HG02642 (cell line): ENCODE results near the gene GAMT.

Source experiments
- ATAC-seq: cut with Tn5 transposase; IDR thresholded peaks from one replicate; pipeline ENCODE4 v1.9.1; 2021; ENCODE audit warnings: mild to moderate bottlenecking; ENCODE audit not compliant: unreplicated experiment, poor library complexity

The GAMT gene

GRCh38 chr19:1402411-1403070 is 1.2 kb upstream of the GAMT start:
- no peak for ATAC-seq

GRCh38 chr19:1401889-1402217 is 511 bp upstream of the GAMT start:
- ATAC-seq, result no peak

DNA sequence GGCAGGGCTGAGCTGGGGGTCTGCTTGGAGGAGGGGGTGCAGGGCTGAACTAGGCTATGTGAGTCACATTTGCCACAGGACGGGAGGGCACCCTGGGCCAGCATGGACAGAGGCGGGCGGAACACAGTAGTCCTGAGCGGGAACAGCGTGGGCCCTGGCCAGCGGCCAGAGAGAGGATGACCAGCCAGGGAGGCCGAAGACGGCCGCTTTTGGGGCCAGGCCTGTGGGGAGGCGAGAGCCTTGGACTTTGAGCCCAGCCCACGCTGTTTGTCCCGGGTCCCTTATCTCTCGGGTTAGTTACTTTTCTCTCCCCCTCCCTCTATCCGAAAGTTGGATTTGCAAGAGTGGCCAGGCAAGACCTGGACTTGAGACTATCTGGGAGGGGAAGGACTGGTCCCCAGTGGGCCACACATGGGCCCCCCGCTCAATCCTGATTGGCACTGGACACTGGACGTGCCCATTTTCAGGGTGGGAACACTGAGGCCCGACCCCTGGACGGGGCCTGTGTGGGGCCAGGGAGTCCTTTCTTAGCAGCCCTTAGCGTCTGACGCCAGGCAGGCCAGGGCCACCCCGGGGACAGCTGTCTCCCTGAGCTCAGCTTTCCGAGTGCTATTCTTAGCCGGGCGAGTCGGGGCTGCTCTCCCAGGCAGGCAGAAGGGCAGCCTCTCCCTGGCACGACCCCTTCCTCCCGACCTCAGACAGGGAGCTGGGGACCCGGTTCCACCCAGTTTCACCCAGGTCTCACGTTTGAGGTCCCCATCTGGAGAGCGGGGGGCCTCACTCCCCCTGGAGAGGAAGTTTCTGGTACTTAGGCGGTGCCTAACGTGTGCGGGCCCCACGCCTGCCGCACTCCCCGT is 833 bp downstream of the GAMT start:
- no peak for ATAC-seq

DNA sequence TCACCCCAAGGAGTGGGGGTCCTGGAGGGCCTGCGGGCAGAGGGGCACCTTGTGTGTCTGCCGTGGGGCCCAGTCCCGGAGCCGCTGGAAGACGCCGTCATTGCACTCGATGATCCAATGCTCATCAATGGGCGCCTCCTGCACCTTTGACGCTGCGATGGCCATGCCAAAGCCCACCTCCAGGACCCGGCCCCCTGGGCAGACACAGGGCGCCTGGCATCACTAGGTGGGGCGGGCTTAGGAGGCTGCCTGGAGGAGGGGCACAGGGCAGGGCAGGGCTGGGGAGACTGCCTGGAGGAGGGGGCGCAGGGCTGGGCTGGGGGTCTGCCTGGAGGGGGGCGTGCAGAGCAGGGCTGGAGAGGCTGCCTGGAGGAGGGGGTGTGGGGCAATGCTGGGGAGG is 1.6 kb downstream of the GAMT start:
- ATAC-seq, result no peak

DNA sequence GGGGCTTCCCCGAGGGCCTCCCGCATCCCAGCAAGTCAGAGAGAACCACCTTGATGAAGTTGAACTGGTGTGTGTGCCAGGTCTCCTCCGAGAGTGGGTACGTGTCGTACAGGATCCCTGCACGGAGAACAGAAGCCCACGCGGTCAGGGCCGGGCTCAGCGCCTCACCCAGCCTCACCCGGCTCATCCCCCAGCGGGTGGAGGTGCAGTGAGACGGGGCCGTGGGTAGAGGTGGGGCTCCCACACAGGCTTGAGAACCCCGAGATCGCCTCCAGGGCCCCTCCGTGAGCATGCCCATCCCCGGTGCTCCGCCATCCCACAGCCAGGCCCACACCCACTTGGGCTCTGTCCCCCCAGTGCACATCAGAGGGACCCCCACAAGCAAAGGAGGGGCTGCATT is 2.3 kb downstream of the GAMT start:
- ATAC-seq, result no peak

DNA sequence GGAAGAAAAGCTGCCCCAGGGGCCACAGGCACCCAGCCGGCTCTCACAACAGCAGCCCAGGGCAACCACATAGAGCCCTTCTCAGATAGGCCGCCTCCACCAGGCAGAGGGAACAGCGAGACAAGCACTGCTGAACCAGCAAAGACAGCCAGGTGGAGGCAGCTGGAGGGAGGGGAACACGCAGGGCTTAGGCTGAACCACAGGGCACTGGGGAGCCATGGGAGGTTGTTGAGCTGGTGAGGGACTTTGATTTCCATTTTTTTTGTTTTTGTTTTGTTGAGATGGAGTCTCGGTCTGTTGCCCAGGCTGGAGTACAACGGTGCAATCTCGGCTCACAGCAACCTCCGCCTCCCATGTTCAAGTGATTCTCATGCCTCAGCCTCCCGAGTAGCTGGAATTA is 3.5 kb downstream of the GAMT start:
- no peak for ATAC-seq

- ATAC-seq, result no peak
These were observed 4.3 kb downstream of the GAMT start for GRCh38 chr19:1396768-1397679.

DNA sequence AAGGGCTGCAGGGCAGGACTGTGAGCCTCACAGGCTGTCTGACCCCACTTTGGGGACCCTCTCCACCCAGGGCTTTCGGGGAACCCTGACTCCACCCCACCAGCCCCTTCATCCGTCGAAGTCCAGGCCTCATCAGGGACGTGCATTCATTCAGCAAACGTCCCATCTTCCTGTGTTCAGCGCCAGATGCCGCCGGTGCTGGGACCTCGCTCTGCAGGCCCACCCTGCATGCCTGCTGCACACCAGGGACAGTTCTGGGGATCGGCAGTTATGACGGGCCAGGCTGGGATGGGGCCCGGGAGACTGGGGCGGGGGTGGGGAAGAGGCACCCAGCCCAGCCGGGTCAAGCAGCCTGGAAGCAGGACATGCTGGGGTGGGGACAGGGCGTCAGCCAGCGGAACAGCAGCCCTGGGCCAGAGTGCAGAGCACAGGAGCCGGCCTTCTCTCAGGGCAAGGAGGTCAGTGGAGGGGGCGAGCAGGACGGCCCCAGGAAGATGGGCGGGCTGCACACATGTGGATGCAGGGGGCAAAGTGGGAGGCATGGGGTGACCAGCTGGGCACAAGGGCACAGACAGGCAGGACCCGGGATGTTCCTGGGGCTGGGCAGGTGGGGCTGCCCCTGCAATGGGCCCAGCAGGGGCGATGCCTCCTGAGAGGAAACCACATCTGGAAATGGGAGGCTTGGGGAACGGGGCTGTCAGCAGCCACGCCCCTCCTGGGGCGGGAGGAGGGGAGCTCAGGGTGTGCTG is 5.1 kb downstream of the GAMT start:
- no peak for ATAC-seq

- ATAC-seq, result no peak
These were observed 5.9 kb downstream of the GAMT start for GRCh38 chr19:1395194-1396018.

DNA sequence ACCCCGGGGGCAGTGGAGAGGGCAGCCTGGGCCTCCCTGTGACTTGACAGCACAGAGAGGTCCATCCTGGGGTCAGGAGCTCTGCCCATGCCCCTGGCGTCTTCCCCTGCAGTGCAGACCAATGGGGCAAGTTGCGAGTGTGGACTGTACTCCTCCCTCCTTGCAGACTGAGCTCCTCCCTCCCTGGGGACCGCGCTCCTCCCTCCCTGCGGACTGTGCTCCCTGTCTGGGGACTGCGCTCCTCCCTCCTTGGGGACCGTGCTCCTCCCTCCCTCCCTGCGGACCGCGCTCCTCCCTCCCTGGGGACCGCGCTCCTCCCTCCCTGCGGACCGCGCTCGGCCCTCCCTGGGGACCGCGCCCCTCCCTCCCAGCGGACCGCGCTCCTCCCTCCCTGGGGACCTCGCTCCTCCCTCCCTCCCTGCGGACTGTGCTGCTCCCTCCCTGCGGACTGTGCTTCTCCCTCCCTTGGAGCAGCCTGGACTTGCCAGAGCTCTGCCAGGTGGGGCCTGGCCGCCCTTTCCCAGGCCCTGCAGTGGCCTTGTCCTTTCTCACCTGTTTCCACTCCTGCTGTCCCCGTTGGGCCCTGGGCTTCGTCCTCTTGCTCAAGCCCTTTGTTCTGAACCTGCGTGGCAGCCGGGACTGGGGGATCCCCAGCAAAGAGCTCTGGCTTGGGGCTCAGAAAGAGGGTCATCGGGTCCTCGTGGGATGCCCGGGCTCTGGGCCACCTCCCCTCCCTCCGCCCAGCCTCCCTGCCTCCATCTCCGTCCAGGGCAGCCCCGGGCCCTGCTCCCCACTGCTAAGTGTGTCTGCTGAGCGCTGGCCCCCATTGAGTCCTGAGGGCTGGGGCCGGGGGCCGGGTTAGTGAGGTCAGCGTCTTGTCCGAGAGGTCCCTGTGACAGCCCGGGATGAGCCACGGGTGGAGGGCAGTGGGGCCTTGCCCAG is 6.8 kb downstream of the GAMT start:
- ATAC-seq, result no peak

- no peak for ATAC-seq
These were observed 7.5 kb downstream of the GAMT start for GRCh38 chr19:1393841-1394240.

GRCh38 chr19:1392939-1393530 is 8.3 kb downstream of the GAMT start:
- no peak for ATAC-seq

GRCh38 chr19:1392407-1392806 is 8.9 kb downstream of the GAMT start:
- ATAC-seq, result no peak

DNA sequence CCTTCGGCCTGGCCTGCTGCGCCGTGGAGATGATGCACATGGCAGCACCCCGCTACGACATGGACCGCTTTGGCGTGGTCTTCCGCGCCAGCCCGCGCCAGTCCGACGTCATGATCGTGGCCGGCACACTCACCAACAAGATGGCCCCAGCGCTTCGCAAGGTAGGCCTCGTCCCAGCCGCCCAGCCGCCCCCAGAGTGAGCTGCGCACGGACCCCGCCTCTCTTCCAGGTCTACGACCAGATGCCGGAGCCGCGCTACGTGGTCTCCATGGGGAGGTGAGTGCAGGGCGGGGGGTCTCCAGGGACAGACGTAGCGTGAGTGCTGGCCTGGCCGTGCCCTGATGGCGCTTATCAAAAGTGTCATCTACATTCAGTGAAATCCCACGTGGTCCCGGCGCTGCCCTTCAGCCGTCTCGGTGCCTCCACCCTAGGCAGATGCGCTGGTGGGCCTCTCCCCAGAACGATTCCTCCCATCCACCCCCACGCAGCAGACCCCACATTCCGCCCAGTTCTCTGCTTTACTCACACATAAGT is 10.4 kb downstream of the GAMT start:
- no peak for ATAC-seq

DNA sequence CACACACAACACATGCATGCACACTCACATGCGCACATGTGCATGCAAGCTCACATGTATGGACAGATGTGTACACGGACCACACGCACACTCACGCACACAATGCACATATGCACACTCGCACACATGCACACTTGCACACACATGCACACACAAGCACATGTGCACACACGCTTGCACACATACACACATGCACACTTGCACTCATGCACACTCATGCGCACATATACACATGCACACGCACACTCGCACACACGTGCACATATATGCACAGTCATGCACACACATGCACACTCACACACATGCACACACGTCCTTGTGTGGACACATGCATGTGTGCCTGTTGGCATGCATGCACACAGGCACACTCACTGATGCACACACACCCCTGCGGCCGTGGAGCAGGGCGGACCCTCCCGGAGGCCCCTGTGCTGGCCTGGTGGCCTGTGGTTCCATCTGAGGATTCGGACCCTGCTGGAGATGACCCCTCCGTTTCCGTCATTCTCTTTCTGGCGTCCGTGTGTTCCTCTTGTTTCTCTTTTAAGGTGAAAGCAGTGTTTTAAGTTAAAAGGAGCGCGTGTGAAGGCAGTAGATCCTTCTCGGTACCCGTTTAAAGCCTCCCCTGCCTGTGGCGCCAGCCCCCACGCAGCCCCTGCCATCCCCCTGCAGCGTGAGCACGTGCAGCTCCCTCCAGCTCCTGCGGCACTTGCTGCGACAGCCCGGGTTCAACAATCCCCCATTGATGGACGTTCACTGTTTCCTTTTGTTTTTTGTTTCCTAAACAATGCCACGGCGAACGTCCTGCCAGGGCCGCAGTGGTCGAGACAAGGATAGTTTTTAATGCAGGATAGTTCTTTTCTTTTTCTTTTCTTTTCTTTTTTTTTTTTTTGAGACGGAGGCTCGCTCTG is 12.1 kb downstream of the GAMT start:
- ATAC-seq, result no peak

GRCh38 chr19:1388637-1389026 is 12.7 kb downstream of the GAMT start:
- ATAC-seq, result no peak
